Activated naive CD8-positive, alpha-beta T cell treated with anti-CD3 and anti-CD28 coated beads for 36 hours (primary cell): ENCODE measurements around the gene SRBD1. TPM values are rescaled to one million over a fixed set of nuclear protein-coding genes. Genes with fewer than 3 reads are reported as not detected.

Experiments used
- DNase-seq: peaks from one replicate; pipeline ENCODE4 v3.0.0; 2021
- H3K27ac Mint-ChIP-seq: one replicate; pipeline ENCODE4 v1.8.0; 2022; ENCODE audit warnings: mild to moderate bottlenecking, moderate library complexity, mixed read lengths
- H3K27me3 Mint-ChIP-seq: one replicate; pipeline ENCODE4 v1.8.0; 2022; ENCODE audit warnings: mild to moderate bottlenecking, mixed read lengths
- H3K36me3 Mint-ChIP-seq: one replicate; pipeline ENCODE4 v1.8.0; 2021; ENCODE audit warnings: mild to moderate bottlenecking, mixed read lengths
- H3K4me1 Mint-ChIP-seq: one replicate; pipeline ENCODE4 v1.8.0; 2021; ENCODE audit warnings: mixed read lengths
- H3K4me3 Mint-ChIP-seq: one replicate; pipeline ENCODE4 v1.8.0; 2022; ENCODE audit warnings: mild to moderate bottlenecking, moderate library complexity, mixed read lengths
- H3K9me3 Mint-ChIP-seq: one replicate; pipeline ENCODE4 v1.8.0; 2022; ENCODE audit warnings: mixed read lengths
- total RNA-seq, 2 experiments: library from RNA; stranded (reverse); gene quantifications; one replicate each; pipeline ENCODE4 v1.2.3, GENCODE V29; 2021

Gene SRBD1
- total RNA-seq, 2 experiments from 2014 or later, result 18.2 to 19.1 TPM

GRCh38 chr2:45617496-45617895, 6.4 kb upstream of the SRBD1 start:
- Mint-ChIP-seq H3K4me3 (no peak overlapping the region), H3K27me3 (peaks cover 15% of the 10 kb centered on the region), H3K4me1 (no peaks in the 10 kb centered on the region), H3K36me3 (no peaks in the 10 kb centered on the region), H3K27ac (no peak overlapping the region), H3K9me3 (no peaks in the 10 kb centered on the region)
- DNase-seq, result no peak

DNA sequence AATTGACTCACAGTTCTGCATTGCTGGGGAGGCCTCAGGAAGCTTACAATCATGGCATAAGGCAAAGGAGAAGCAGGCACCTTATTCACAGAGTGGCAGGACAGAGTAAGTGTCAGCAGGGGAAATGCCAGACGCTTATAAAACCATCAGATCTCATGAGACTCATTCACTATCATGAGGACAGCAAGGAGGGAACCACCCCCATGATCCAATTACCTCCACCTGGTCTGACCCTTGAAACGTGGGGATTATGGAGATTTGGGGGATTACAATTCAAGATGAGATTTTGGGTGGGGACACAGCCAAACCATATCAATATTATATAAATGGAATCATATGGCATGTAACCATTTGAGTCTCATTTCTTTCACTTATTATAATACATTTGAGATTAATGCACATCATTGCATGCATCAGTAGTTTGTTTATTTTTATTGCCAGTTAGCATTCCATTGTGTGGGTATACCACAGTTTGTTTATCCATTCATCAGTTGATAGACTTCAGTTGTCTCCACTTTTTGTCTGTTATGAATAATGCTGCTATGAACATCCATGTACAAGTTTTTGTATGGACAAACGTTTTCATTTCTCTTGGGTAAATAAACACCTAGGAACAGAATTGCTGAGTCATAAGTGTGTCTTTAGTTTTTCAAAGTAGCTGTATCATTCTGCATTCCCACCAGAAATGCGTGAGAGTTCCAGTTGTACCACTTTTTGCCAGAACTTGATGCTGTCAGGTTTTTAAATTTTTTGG, 5.8 kb upstream of the SRBD1 start:
- H3K4me3 Mint-ChIP-seq, result no peak overlapping the region
- H3K27ac Mint-ChIP-seq, result no peak overlapping the region
- H3K27me3 Mint-ChIP-seq, result peaks cover 13% of the 10 kb centered on the region
- no peaks in the 10 kb centered on the region for H3K36me3 Mint-ChIP-seq
- H3K9me3 Mint-ChIP-seq, result no peaks in the 10 kb centered on the region
- DNase-seq, result no peak
- H3K4me1 Mint-ChIP-seq, result peaks cover 3% of the 10 kb centered on the region

- peaks cover 4% of the 10 kb centered on the region for H3K27me3 Mint-ChIP-seq
- H3K9me3 Mint-ChIP-seq, result no peaks in the 10 kb centered on the region
- no peak overlapping the region for H3K4me3 Mint-ChIP-seq
- no peak for DNase-seq
- H3K4me1 Mint-ChIP-seq, result peaks cover 9% of the 10 kb centered on the region
- H3K27ac Mint-ChIP-seq, result no peak overlapping the region
- no peaks in the 10 kb centered on the region for H3K36me3 Mint-ChIP-seq
Measured at GRCh38 chr2:45614871-45615415, 3.9 kb upstream of the SRBD1 start.

GRCh38 chr2:45614330-45614729, 3.3 kb upstream of the SRBD1 start:
- Mint-ChIP-seq H3K9me3 (no peaks in the 10 kb centered on the region), H3K36me3 (no peaks in the 10 kb centered on the region), H3K4me1 (peaks cover 12% of the 10 kb centered on the region), H3K27ac (no peak overlapping the region), H3K27me3 (no peaks in the 10 kb centered on the region), H3K4me3 (no peak overlapping the region)
- DNase-seq, result no peak

DNA sequence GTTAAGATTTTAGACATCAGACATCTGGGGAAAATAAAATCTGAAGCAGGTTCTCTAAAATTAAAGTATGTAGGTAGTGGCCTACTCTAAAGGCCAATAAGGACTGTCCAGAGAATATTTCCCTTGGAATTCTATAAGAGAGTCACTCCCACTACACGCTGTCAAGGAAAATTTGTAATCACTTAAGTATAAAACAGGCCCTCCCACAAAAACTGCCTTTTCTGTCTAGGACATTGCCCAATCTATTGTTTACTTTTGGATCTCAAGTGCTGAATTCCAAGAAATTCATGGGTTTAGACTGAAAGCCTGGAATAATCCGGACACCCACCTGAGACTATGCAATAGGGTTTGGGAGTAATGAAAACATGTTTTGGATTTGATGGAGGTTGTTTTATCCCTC, 1.7 kb upstream of the SRBD1 start:
- H3K4me1 Mint-ChIP-seq, result peaks cover 18% of the 10 kb centered on the region
- no peak overlapping the region for H3K4me3 Mint-ChIP-seq
- H3K9me3 Mint-ChIP-seq, result no peaks in the 10 kb centered on the region
- H3K27ac Mint-ChIP-seq, result no peak overlapping the region
- DNase-seq, result no peak
- no peaks in the 10 kb centered on the region for H3K36me3 Mint-ChIP-seq
- no peaks in the 10 kb centered on the region for H3K27me3 Mint-ChIP-seq

GRCh38 chr2:45612285-45612684, 1.2 kb upstream of the SRBD1 start:
- no peaks in the 10 kb centered on the region for H3K9me3 Mint-ChIP-seq
- H3K4me3 Mint-ChIP-seq, result no peak overlapping the region
- no peak overlapping the region for H3K27ac Mint-ChIP-seq
- H3K36me3 Mint-ChIP-seq, result no peaks in the 10 kb centered on the region
- H3K27me3 Mint-ChIP-seq, result no peaks in the 10 kb centered on the region
- no peak for DNase-seq
- H3K4me1 Mint-ChIP-seq, result peaks cover 19% of the 10 kb centered on the region

DNA sequence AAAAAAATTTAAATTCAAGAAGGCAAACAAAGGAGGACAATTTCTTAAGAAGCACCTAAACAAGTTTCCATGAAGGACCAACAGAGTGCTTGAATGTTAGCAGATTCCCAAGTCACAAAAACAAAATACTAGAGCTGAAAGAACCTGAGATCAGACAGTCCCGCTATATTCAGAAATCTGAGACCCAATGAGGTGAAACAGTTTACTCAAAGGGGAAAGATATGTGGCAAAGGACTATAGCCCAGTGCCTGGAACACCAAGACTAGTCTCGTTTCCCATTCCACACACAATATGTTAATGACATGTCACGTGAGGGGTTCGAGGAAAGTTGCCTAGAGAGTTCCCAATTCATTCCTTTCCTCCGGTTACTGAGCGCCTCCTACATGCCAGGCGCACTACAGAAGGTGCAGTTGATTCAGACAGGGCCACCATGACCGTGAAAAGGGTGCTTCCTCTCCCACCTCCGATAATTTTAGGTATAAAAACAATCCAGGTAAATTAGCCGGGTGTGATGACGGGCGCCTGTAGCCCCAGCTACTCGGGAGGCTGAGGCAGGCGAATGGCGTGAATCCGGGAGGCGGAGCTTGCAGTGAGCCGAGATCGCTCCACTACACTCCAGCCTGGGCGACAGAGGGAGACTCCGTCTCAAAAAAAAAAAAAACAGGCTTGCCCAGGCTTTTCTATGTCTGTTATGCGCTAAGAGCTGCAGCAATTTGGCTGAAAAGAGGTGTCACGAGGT, 617 bp downstream of the SRBD1 start:
- Mint-ChIP-seq H3K36me3 (no peaks in the 10 kb centered on the region), H3K9me3 (no peaks in the 10 kb centered on the region), H3K4me1 (peaks cover 22% of the 10 kb centered on the region), H3K4me3 (peak overlapping the region; percentile 96), H3K27me3 (no peaks in the 10 kb centered on the region), H3K27ac (peak overlapping the region; percentile 94)
- peak; percentile 35 for DNase-seq

DNA sequence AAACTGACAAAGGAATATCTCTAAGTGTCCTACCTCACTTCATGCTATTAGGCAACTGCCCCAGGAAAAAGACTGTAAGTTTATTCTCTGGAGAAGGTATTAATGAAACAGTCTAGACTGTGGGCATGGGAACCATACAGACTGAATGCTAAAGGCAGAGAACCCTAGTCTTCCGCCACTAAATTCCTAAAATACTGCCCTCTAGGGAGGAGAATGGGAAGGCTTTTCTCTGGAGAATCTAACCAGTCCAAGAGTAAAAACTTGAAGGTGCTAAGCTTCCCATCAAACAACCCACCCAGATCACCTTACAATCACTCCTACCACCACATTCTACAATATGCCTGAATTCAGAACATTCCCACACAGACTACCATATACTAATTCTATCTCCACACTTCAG, 3.4 kb downstream of the SRBD1 start:
- Mint-ChIP-seq H3K27ac (no peak overlapping the region), H3K9me3 (no peaks in the 10 kb centered on the region), H3K4me1 (peaks cover 24% of the 10 kb centered on the region), H3K4me3 (no peak overlapping the region), H3K27me3 (no peaks in the 10 kb centered on the region), H3K36me3 (peaks cover 7% of the 10 kb centered on the region)
- DNase-seq, result no peak

GRCh38 chr2:45606796-45607195, 4.3 kb downstream of the SRBD1 start:
- Mint-ChIP-seq H3K36me3 (peaks cover 10% of the 10 kb centered on the region), H3K27ac (no peak overlapping the region), H3K27me3 (no peaks in the 10 kb centered on the region), H3K9me3 (no peaks in the 10 kb centered on the region), H3K4me3 (no peak overlapping the region), H3K4me1 (peaks cover 21% of the 10 kb centered on the region)
- no peak for DNase-seq

DNA sequence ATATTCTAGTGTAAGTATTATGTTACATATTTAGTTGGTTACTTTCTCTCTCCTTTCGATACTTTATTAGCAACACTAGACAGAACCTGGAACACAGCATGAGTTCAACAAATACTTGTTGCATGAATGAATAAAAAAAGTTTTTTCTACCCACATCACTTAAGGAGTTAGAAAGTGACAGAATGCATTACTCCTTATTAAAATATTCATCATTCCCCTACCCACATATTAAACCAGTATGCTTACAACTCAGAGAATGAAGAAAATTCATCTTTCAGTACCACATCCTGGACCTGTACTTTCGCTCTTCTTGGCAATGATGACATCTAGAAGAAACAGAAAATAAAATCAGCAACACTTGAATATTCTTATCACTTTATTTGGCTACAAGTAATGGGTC, 6.0 kb downstream of the SRBD1 start:
- Mint-ChIP-seq H3K36me3 (peaks cover 23% of the 10 kb centered on the region), H3K4me1 (peaks cover 18% of the 10 kb centered on the region), H3K4me3 (no peak overlapping the region), H3K27ac (no peak overlapping the region), H3K9me3 (no peaks in the 10 kb centered on the region), H3K27me3 (no peaks in the 10 kb centered on the region)
- no peak for DNase-seq

DNA sequence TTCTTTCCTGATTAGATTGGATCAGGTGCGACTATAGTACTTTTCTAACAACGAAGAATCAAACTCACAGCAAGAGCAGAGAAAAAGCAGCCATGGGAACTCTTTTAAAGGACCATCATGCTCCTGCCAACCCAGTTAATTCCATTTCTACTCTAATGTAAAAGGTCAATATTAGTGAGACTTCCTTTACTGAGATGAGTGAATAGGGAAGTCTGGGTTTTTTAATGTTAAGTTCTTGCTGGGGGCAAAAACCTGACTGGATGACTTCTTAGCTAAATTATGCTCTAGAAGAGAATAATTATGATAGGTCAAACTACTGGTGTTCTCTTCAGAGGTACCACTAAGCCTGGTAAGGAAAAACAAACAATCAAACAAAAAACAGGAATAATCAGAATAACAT, 8.4 kb downstream of the SRBD1 start:
- H3K27ac Mint-ChIP-seq, result no peak overlapping the region
- H3K36me3 Mint-ChIP-seq, result peaks cover 38% of the 10 kb centered on the region
- DNase-seq, result no peak
- H3K9me3 Mint-ChIP-seq, result no peaks in the 10 kb centered on the region
- H3K4me3 Mint-ChIP-seq, result no peak overlapping the region
- peaks cover 8% of the 10 kb centered on the region for H3K4me1 Mint-ChIP-seq
- no peaks in the 10 kb centered on the region for H3K27me3 Mint-ChIP-seq

- Mint-ChIP-seq H3K9me3 (no peaks in the 10 kb centered on the region), H3K4me1 (peaks cover 8% of the 10 kb centered on the region), H3K4me3 (no peak overlapping the region), H3K36me3 (peaks cover 43% of the 10 kb centered on the region), H3K27me3 (no peaks in the 10 kb centered on the region), H3K27ac (no peak overlapping the region)
- no peak for DNase-seq
Measured at GRCh38 chr2:45598545-45598944, 12.5 kb downstream of the SRBD1 start.

DNA sequence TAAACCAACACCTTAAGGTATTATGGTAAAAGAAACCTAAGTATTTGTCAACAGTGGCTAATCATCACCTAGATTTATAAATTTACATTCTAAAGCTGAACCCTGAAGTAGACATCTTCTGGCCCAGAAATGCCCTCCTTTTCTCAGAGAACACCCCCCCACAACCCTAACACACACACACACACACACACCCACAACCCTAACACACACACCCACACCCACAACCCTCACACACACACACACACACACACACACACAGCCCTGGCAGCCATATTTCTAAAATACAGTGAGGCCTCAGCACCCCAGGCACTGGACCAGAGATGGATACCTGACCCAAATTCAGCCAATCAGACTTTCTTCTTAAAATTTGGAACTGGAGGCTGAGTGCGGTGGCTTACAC, 14.3 kb downstream of the SRBD1 start:
- Mint-ChIP-seq H3K36me3 (peaks cover 51% of the 10 kb centered on the region), H3K27me3 (no peaks in the 10 kb centered on the region), H3K27ac (no peak overlapping the region), H3K4me3 (no peak overlapping the region), H3K9me3 (peaks cover 2% of the 10 kb centered on the region), H3K4me1 (peaks cover 6% of the 10 kb centered on the region)
- DNase-seq, result no peak

GRCh38 chr2:45595721-45596435, 15.2 kb downstream of the SRBD1 start:
- H3K9me3 Mint-ChIP-seq, result peaks cover 2% of the 10 kb centered on the region

GRCh38 chr2:45591073-45591472, 20.0 kb downstream of the SRBD1 start:
- H3K4me3 Mint-ChIP-seq, result no peak overlapping the region
- H3K36me3 Mint-ChIP-seq, result peaks cover 48% of the 10 kb centered on the region
- no peak overlapping the region for H3K27ac Mint-ChIP-seq
- peaks cover 19% of the 10 kb centered on the region for H3K4me1 Mint-ChIP-seq
- no peaks in the 10 kb centered on the region for H3K27me3 Mint-ChIP-seq
- DNase-seq, result no peak
- peaks cover 2% of the 10 kb centered on the region for H3K9me3 Mint-ChIP-seq

More at GRCh38 chr2:45595721-45596435, 15.2 kb downstream of the SRBD1 start:
- Mint-ChIP-seq H3K27me3 (no peaks in the 10 kb centered on the region), H3K4me1 (peaks cover 4% of the 10 kb centered on the region), H3K36me3 (peaks cover 54% of the 10 kb centered on the region), H3K27ac (no peak overlapping the region), H3K4me3 (no peak overlapping the region)
- DNase-seq, result no peak
